Esophagus (tissue), 2 donors: ENCODE measurements around the gene TRIM8. TPM values are rescaled to one million over a fixed set of nuclear protein-coding genes. Genes with fewer than 3 reads are reported as not detected.

Experiments used
- H3K27ac ChIP-seq, 2 donors: one replicate each; pipeline ENCODE4 v1.5.1; 2013; ENCODE audit warnings: low read depth in 2 of 2, mild to moderate bottlenecking in 2 of 2, inconsistent platforms in 1 of 2, low read length in 1 of 2, moderate library complexity in 1 of 2
- H3K27me3 ChIP-seq, 2 donors: one replicate each; pipeline ENCODE4 v1.6.1; 2013; ENCODE audit warnings: low read length in 2 of 2, control low read depth in 1 of 2, mild to moderate bottlenecking in 1 of 2; ENCODE audit not compliant: insufficient read depth in 2 of 2, control insufficient read depth in 1 of 2
- H3K36me3 ChIP-seq, 2 donors: one replicate each; pipeline ENCODE4 v1.6.1; 2013; ENCODE audit warnings: low read length in 1 of 2; ENCODE audit not compliant: control insufficient read depth in 2 of 2, insufficient read depth in 2 of 2
- H3K4me1 ChIP-seq, 2 donors: one replicate each; pipeline ENCODE4 v1.6.1; 2013; ENCODE audit warnings: low read length in 1 of 2; ENCODE audit not compliant: control insufficient read depth in 2 of 2, insufficient read depth in 2 of 2
- H3K4me3 ChIP-seq, 2 donors: one replicate each; pipeline ENCODE4 v1.5.1; 2013; ENCODE audit warnings: low read length in 2 of 2, mild to moderate bottlenecking in 2 of 2, low read depth in 1 of 2, moderate library complexity in 1 of 2
- H3K9me3 ChIP-seq, 2 donors: one replicate each; pipeline ENCODE4 v1.6.1; 2013; ENCODE audit warnings: mild to moderate bottlenecking in 2 of 2, low read depth in 1 of 2, low read length in 1 of 2, moderate library complexity in 1 of 2; ENCODE audit not compliant: control insufficient read depth in 2 of 2, insufficient read depth in 1 of 2
- WGBS, 2 donors: extraction: QIAGEN DNeasy Blood & Tissue Kit; methylation state at CpG; one replicate each; pipeline ENCODE4 v1.1.7; 2013; 5-methylcytosine and 5-hydroxymethylcytosine counted together
- polyA plus RNA-seq, 2 donors: library from polyadenylated mRNA; stranded (reverse); fragments of 200-250 nt; gene quantifications; one replicate each; pipeline ENCODE4 v1.2.3, GENCODE V29; 2013
- donor health status: healthy with polysubstance abuse.
- donor health status: Bipolar disorder and iron deficiency.

TRIM8 gene
- polyA plus RNA-seq, 2 donors = 26.4 to 33.3 TPM

GRCh38 chr10:102653060-102653459, 8.8 kb downstream of the TRIM8 start:
- H3K4me3 ChIP-seq = no peak overlapping the region
- peaks cover 10 to 42% of the 10 kb centered on the region in 2 donors for H3K36me3 ChIP-seq
- peaks cover 25 to 42% of the 10 kb centered on the region in 2 donors for H3K4me1 ChIP-seq
- H3K27ac ChIP-seq = no peak overlapping the region
- H3K27me3 ChIP-seq = no peaks in the 10 kb centered on the region
- WGBS, 2 donors = 72 to 79% methylated on average over 1 of the region's 1 CpG
- H3K9me3 ChIP-seq = no peaks in the 10 kb centered on the region

- Histone ChIP-seq H3K27ac (no peak overlapping the region), H3K36me3 (peaks cover 10 to 35% of the 10 kb centered on the region in 2 donors), H3K27me3 (no peaks in the 10 kb centered on the region), H3K9me3 (no peaks in the 10 kb centered on the region), H3K4me3 (no peak overlapping the region), H3K4me1 (peaks cover 10 to 31% of the 10 kb centered on the region in 2 donors)
- WGBS, 2 donors = 57 to 68% methylated on average over 7 of the region's 7 CpGs
Observed at GRCh38 chr10:102654566-102654965, 10.3 kb downstream of the TRIM8 start.

- H3K4me1 ChIP-seq = peaks cover 9 to 28% of the 10 kb centered on the region in 2 donors
Observed at GRCh38 chr10:102654969-102655368, 10.7 kb downstream of the TRIM8 start.

GRCh38 chr10:102656026-102656425, 11.7 kb downstream of the TRIM8 start:
- no peak overlapping the region for H3K4me3 ChIP-seq
- WGBS, 2 donors = 91% methylated on average over 12 of the region's 12 CpGs
- peaks cover 10 to 31% of the 10 kb centered on the region in 2 donors for H3K36me3 ChIP-seq
- peaks cover 9 to 22% of the 10 kb centered on the region in 2 donors for H3K4me1 ChIP-seq
- no peaks in the 10 kb centered on the region for H3K27me3 ChIP-seq
- no peak overlapping the region for H3K27ac ChIP-seq
- H3K9me3 ChIP-seq = no peaks in the 10 kb centered on the region

More at GRCh38 chr10:102654969-102655368, 10.7 kb downstream of the TRIM8 start:
- WGBS, 2 donors = 87 to 89% methylated on average over 12 of the region's 12 CpGs
- peaks cover 10 to 35% of the 10 kb centered on the region in 2 donors for H3K36me3 ChIP-seq
- no peak overlapping the region for H3K27ac ChIP-seq
- H3K27me3 ChIP-seq = no peaks in the 10 kb centered on the region
- H3K9me3 ChIP-seq = no peaks in the 10 kb centered on the region
- no peak overlapping the region for H3K4me3 ChIP-seq

- Histone ChIP-seq H3K36me3 (peaks cover 10 to 31% of the 10 kb centered on the region in 2 donors), H3K4me1 (peaks cover 7 to 20% of the 10 kb centered on the region in 2 donors), H3K27me3 (no peaks in the 10 kb centered on the region), H3K27ac (no peak overlapping the region), H3K4me3 (no peak overlapping the region), H3K9me3 (no peaks in the 10 kb centered on the region)
- 82 to 89% methylated on average over 32 to 42 of the region's 42 CpGs for WGBS, 2 donors
Observed at GRCh38 chr10:102656791-102657371, 12.6 kb downstream of the TRIM8 start.

GRCh38 chr10:102657451-102657850, 13.2 kb downstream of the TRIM8 start:
- Histone ChIP-seq H3K4me1 (peaks cover 7 to 17% of the 10 kb centered on the region in 2 donors), H3K4me3 (no peak overlapping the region), H3K9me3 (no peaks in the 10 kb centered on the region), H3K27ac (peak overlapping the region; percentile 45 to 51), H3K27me3 (no peaks in the 10 kb centered on the region), H3K36me3 (peaks cover 10 to 31% of the 10 kb centered on the region in 2 donors)
- 53% methylated on average over 11 of the region's 11 CpGs for WGBS, 2 donors

GRCh38 chr10:102657984-102658724, 13.9 kb downstream of the TRIM8 start:
- peaks cover 10 to 30% of the 10 kb centered on the region in 2 donors for H3K36me3 ChIP-seq
- H3K9me3 ChIP-seq = no peaks in the 10 kb centered on the region
- WGBS, 2 donors = 30 to 32% methylated on average over 13 of the region's 13 CpGs
- H3K4me3 ChIP-seq = no peak overlapping the region
- H3K27ac ChIP-seq = peak overlapping the region; percentile 65 to 78
- H3K4me1 ChIP-seq = peaks cover 7 to 17% of the 10 kb centered on the region in 2 donors
- no peaks in the 10 kb centered on the region for H3K27me3 ChIP-seq

- peaks cover 7 to 17% of the 10 kb centered on the region in 2 donors for H3K4me1 ChIP-seq
- 53 to 55% methylated on average over 5 of the region's 5 CpGs for WGBS, 2 donors
- peaks cover 10 to 28% of the 10 kb centered on the region in 2 donors for H3K36me3 ChIP-seq
- H3K9me3 ChIP-seq = no peaks in the 10 kb centered on the region
- no peaks in the 10 kb centered on the region for H3K27me3 ChIP-seq
- H3K4me3 ChIP-seq = no peak overlapping the region
- H3K27ac ChIP-seq = peak overlapping the region in 1 of 2 donors; percentile 78
Observed at GRCh38 chr10:102658802-102659201, 14.5 kb downstream of the TRIM8 start.

- Histone ChIP-seq H3K4me1 (peaks cover 9 to 17% of the 10 kb centered on the region in 2 donors), H3K4me3 (no peak overlapping the region)
Observed at GRCh38 chr10:102660888-102661657, 16.8 kb downstream of the TRIM8 start.

More at GRCh38 chr10:102660888-102661657, 16.8 kb downstream of the TRIM8 start:
- Histone ChIP-seq H3K9me3 (no peaks in the 10 kb centered on the region), H3K27me3 (no peaks in the 10 kb centered on the region), H3K36me3 (peaks cover 6 to 14% of the 10 kb centered on the region in 2 donors), H3K27ac (peak overlapping the region in 1 of 2 donors; percentile 6)
- 6 to 9% methylated on average over 21 to 22 of the region's 22 CpGs for WGBS, 2 donors
